IPS-18c (cell line): ENCODE measurements around the gene HTR1B.

Source experiments
- H3K4me3 ChIP-seq: 2 replicates; pipeline ENCODE4 v1.7.0; 2013; ENCODE audit warnings: low read depth, mild to moderate bottlenecking, low read length, moderate library complexity; ENCODE audit not compliant: insufficient read depth
- H3K9me3 ChIP-seq: one replicate; pipeline ENCODE4 v1.6.1; 2013; ENCODE audit warnings: mild to moderate bottlenecking, low read length, moderate library complexity; ENCODE audit not compliant: control insufficient read depth, insufficient read depth

HTR1B gene

GRCh38 chr6:77416839-77417238, 46.5 kb downstream of the HTR1B start:
- no peak overlapping the region for H3K4me3 ChIP-seq

GRCh38 chr6:77415706-77416105, 47.6 kb downstream of the HTR1B start:
- Histone ChIP-seq H3K9me3 (no peaks in the 10 kb centered on the region), H3K4me3 (no peak overlapping the region)

More at GRCh38 chr6:77416839-77417238, 46.5 kb downstream of the HTR1B start:
- H3K9me3 ChIP-seq = no peaks in the 10 kb centered on the region
